ENCODE data around the gene IQCE.

Gene IQCE, protein sequence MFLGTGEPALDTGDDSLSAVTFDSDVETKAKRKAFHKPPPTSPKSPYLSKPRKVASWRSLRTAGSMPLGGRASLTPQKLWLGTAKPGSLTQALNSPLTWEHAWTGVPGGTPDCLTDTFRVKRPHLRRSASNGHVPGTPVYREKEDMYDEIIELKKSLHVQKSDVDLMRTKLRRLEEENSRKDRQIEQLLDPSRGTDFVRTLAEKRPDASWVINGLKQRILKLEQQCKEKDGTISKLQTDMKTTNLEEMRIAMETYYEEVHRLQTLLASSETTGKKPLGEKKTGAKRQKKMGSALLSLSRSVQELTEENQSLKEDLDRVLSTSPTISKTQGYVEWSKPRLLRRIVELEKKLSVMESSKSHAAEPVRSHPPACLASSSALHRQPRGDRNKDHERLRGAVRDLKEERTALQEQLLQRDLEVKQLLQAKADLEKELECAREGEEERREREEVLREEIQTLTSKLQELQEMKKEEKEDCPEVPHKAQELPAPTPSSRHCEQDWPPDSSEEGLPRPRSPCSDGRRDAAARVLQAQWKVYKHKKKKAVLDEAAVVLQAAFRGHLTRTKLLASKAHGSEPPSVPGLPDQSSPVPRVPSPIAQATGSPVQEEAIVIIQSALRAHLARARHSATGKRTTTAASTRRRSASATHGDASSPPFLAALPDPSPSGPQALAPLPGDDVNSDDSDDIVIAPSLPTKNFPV

GRCh38 chr7:2558629-2559282, at the start of gene IQCE:
Gene IQCE, plus strand, starts transcription at chr7:2558979. Its CDS starts 203 bp downstream, at chr7:2559182.
- DNase-seq (ENCODE audit: low read depth, low spot score) = peak; percentile 78

DNA sequence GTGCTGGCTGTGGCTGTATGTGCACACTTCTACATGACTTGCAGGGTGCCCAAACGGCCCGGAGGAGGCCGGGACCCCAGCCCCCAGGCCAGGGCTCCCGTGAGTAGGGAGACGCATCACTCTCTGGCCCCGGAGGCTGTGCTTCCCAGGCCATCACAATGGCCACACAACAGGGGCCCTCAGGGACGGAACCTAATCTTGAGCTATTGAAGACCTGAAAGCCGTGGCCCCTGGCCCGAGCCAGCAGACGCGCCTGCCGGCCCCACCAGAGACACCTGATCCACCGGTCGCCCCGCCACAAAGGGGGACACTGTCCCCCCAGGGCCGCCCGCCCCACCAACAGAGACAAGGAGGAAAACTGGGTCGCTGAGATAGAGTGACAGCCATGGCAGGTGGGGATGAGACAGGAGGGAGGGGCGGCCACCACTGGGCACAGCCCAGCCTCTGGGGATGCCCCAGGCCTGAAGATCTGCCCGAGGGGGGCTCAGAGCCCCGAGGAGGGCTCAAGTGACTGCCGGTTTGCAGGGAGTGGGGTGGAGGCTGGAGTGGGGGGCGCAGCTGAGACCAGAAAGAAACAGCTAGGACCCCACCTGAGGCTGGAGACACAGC, 49.4 kb upstream of the IQCE start:
- no peak for DNase-seq (ENCODE audit: low read depth, low spot score)

- DNase-seq (ENCODE audit: low read depth, low spot score) = no peak
Measured at GRCh38 chr7:2510130-2510776, 48.5 kb upstream of the IQCE start.

GRCh38 chr7:2510909-2511768, 47.6 kb upstream of the IQCE start:
- DNase-seq (ENCODE audit: low read depth, low spot score) = no peak

- no peak for DNase-seq (ENCODE audit: low read depth, low spot score)
Measured at GRCh38 chr7:2511769-2512168, 47.0 kb upstream of the IQCE start.

DNA sequence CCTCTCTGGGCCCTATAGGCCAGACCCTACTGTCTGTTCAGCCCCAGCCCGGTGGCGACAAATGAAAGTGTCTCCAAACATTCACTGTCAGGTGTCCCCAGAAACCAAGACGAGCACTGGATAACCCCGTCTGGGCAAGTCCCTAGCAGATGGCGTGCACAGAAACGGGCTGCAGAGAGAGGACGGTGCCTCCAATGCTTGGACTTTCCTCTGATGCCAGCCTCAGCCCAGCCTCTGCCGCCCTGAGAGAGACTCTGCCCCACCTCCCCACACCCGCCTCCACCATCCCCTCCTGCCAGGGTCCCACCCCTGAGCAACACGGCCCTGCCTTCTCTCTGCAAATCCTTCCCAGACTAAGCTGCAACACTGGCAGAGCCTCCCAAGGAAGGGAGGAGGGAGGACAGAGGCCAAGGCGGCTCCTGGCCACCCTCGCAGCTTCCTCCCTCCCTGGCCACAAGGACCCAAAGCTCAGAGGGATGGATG, 46.6 kb upstream of the IQCE start:
- no peak for DNase-seq (ENCODE audit: low read depth, low spot score)

- DNase-seq (ENCODE audit: low read depth, low spot score) = no peak
Measured at GRCh38 chr7:2512713-2513112, 46.1 kb upstream of the IQCE start.

- DNase-seq (ENCODE audit: low read depth, low spot score) = no peak
Measured at GRCh38 chr7:2513702-2514101, 45.1 kb upstream of the IQCE start.

DNA sequence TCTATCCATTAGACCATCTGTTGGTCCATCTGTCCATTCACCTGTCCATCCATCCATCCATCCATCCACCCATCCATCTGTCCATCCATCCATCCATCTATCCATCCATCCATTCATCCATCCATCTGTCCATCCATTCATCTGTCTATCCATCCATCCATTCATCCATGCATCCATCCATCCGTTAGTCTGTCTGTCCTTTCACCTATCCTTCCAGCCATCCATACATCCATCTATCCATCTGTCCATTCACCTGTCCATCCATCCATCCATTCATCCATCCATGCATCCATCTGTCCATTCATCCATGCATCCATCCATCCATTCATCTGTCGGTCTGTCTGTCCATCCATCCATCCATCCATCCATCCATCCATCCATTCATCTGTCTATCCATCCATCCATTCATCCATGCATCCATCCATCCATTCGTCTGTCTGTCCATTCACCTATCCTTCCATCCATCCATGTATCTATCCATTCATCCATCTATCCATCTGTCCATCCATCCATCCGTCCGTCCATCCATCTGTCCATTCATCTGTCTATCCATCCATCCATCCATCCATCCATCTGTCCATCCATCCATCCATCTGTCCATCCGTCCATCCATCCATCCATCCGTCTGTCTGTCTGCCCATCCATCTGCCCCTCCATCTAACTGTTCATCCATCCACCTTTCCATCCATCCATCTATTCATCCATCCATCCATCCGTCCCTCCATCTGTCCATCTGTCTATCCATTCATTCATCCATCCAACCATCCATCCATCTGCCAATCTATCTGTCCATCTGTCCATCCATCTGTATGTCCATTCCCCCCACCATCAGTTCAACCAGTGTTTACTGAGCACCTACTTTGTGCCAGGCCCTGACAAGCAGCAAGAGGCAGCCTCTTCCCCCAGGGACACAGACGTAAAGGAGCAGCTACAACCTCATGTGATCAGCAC, 44.0 kb upstream of the IQCE start:
- no peak for DNase-seq (ENCODE audit: low read depth, low spot score)

DNA sequence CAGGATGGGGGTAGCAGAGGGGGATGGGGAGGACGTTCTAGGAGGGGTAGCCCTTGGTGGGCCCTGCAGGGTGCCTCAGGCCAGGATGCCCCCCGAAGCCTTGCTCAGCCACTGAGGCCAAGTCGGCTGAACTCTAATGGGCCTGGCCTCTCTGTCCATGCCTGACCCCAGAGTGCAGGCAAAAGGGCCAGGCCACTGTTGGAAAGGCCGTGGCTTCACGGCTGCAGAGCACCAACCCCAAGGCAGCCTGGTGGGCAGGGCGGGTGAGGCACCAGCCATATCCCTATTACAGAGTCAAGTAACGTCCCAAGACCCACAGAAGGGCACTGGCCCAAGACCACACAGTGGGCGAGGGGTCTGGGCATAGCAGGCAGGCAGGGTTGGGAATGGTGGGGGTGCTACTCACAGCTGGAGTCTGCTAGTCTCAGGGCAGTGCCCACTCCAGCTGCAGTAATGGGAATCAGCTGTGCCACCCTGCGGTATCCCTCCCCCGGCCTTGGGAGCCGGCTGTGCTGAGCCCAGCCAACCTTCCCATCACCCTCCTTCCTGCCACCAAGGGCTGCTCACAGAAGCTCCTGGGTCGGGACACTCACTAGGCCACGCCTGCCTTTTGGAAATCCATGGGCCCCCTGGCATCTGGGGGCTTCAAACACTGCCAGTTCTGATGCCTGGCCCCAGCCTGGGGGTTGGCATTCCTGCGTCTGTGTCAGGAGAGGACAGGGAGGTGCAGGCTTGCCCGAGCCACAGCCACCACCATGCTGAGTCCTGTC, 43.2 kb upstream of the IQCE start:
- no peak for DNase-seq (ENCODE audit: low read depth, low spot score)

GRCh38 chr7:2516194-2516555, 42.6 kb upstream of the IQCE start:
- no peak for DNase-seq (ENCODE audit: low read depth, low spot score)

GRCh38 chr7:2517026-2517425, 41.8 kb upstream of the IQCE start:
- no peak for DNase-seq (ENCODE audit: low read depth, low spot score)

DNA sequence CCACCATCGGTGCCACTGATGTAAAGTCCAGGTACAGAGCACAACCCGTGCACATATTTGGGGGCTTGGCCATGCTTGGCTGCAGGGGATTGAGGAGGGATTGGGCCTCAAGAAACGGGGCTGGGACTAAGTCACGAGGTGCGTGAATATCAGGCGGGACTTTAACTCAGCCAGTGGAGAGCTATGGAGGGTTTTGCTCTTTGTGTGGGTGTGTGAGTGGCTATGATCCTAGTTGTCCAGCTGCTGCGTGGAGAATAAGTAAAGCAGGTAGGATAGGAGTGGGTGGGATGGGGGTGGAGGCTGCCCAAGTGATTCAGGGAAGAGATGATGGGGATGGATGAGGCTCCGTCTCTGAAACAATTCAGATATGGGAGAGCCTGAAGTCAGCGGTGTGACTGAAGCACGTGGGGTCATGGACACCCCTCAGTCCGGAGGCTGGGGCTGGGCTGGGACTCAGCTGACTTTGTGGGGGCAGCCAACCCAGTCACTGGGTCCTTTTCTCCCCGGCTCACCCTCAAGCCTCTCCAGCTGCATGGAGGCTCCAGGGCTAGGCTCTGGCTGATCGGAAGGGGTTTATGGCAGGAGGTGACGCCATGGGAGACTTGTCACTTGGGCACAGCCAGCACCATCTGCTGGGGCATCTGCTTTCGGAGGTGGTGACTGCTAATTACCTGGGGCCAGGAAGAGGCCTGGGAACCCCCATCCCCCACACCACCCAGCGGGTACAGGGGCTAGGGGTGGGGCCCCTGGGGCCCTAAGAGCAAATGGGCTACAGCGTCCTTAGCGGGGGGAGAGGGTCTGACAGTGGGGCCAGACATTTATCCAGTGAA, 40.9 kb upstream of the IQCE start:
- DNase-seq (ENCODE audit: low read depth, low spot score) = no peak

- DNase-seq (ENCODE audit: low read depth, low spot score) = no peak
Measured at GRCh38 chr7:2518737-2519118, 40.1 kb upstream of the IQCE start.

DNA sequence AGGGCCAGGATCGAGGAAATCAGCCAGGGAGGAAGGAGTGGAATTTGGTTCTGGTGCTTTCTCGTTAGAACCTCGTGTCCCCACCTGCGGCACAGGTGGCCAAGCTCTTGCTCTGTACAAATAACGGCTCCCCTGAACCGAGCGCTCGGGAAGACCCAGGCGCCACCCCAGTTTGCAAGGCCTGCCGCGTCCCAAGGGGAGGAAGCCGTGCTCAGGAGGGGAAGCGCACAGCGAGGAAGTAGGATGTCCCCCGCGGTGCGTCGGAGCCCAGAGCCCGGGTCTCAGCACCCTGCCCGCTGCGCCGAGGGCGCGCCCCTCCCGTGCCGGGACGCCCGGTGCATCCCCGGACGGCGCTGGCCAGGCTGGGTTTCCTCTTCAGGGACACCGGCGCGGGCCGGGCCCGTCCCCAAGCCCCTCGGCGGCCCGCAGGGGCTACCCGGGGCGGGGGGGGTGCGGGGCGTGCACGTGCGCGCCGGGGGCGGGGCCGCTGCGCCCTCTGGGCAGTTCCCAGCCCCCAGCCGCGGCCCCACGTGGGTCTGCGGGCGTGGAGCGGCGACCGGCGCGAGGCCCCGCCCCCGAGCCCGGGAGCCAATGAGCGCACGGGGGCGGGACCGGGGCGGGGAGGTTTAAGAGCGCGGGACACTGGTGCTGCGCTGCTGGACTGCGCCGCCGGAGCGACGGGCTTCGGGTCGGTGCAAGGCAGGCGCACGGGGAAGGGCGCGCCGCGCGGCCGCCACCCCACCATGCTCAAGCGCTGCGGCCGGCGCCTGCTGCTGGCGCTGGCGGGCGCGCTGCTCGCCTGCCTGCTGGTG, 39.5 kb upstream of the IQCE start, which contains the start of gene LFNG:
TSS of gene LFNG (plus strand) at position 656 of the 812 bp plus-strand sequence. CDS start at position 744, 88 bp downstream.
- DNase-seq (ENCODE audit: low read depth, low spot score) = peak; percentile 66

DNA sequence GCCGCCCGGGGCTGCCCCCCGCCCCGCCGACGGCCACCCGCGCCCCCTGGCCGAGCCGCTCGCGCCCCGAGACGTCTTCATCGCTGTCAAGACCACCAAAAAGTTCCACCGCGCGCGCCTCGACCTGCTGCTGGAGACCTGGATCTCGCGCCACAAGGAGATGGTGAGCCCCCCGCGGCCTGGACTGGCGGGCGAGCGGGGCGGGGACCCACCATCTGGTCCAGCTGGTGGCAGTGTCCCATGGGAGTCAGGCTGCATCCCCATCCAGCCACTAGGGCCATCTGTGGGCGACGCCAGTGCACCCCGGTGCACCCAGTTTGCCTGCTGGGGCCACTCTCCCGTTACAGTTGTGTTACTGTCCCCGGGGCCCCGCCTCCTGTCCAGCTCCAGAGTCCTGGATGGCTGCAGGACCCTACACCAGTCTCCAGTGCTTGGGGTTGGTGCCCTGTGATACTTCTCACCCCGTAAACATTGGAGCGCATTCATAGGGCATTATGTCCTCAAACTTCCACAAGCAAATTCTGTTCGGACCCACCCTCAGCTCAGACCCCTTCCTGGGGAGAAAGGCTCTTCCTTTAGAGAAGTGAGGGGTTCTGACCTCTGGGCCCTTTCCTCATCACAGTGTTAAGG, 38.5 kb upstream of the IQCE start:
- no peak for DNase-seq (ENCODE audit: low read depth, low spot score)
